Adipose tissue (tissue), 3 donors: ENCODE data around the gene MRPS9. TPM values are rescaled to one million over a fixed set of nuclear protein-coding genes. Genes with fewer than 3 reads are reported as not detected.

Experiments used
- H3K27ac ChIP-seq: one replicate; pipeline ENCODE4 v1.5.1; 2013; ENCODE audit warnings: low read depth, low read length
- WGBS, 3 donors: extraction: QIAGEN DNeasy Blood & Tissue Kit; methylation state at CpG; one replicate each; pipeline ENCODE4 v1.1.7; 2013; 5-methylcytosine and 5-hydroxymethylcytosine counted together
- polyA plus RNA-seq, 3 donors: library from polyadenylated mRNA; stranded (reverse); fragments of 200-250 nt; gene quantifications; one replicate each; pipeline ENCODE4 v1.2.3, GENCODE V29; 2013
- donor health status: healthy with polysubstance abuse.
- donor health status: Bipolar disorder and iron deficiency.
- donor health status: healthy.

MRPS9 gene
- 10 to 100 TPM; 13.9 to 19.0 (median 18.5) TPM for polyA plus RNA-seq

DNA sequence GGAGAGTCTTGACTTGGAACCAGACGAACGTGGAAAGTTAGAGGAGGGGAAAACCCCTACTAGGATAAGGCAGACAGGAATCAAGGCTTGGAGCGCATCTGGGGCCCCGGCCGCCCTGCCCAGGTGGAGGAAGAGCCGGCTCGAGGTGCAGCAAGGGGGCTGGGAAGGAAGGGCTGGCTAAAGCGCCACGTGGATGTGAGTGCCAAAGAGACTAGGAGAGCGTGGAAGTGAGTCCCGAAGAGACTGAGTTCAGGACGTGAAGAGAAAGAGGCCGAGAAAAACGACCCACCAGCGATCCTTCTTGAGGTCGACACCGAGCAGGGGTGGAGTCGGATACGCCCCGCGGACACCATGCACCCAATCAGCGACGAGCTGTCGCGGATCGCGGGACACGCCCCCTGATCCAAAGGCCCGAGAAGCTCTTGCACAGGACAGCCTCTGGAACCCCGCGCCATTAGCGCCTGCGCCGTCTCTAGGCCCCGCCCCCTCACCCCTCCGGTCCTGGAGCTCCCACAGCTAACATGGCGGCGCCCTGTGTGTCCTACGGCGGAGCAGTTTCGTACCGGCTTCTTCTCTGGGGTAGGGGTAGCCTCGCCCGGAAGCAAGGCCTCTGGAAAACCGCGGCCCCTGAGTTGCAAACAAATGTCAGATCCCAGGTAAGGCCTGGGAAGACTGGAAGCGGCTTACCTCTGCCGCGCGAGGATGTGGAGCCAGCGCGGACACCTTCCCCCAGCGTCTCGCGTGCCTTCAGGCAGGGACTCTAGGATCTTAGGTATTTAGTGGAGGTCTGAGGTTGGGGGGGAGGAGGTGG is at the start of gene MRPS9:
MRPS9 (plus strand) TSS at position 498 of the 811 bp plus-strand sequence; CDS start at position 522, 24 bp downstream.
- WGBS, 3 donors, result 0 to 1% (median 0%) methylated on average over 55 of the region's 55 CpGs
- H3K27ac ChIP-seq, result no peak within 1 kb of the TSS

DNA sequence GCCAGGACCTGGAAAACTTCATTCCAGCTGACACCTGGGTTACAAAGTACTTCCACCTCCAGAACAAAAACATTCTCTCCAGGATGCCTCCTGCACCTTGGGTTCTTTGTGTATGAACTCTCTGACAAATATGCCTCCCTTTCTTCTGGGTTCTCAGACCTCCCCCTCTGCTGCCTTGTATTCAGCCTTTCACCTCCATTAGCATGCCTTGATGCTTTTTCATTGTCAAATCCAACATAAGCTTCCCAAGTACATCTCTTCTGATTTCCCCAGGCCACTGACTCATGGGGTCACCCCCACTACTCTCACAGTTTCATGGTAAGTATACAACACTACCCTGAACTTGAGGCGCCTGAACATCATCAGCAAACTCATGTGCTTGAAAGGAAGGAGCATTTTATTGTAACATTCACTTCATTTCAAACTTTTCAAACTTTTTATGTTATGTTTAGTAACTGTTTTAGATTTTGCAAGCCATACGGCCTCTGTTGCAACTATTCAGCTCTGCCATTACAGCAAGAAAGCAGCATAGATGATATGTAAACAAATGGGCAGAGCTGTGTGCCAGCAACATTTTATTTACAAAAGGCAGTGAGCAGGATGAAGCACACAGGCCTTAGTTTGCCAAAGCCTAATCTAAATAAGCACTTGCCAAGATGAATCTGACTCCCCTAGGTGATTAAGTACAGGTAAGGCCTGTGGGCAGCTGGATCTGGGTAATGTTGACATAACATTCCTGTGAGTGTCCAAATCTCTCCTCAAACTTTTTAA is 32.5 kb upstream of the MRPS9 start:
- H3K27ac ChIP-seq, result no peak overlapping the region

DNA sequence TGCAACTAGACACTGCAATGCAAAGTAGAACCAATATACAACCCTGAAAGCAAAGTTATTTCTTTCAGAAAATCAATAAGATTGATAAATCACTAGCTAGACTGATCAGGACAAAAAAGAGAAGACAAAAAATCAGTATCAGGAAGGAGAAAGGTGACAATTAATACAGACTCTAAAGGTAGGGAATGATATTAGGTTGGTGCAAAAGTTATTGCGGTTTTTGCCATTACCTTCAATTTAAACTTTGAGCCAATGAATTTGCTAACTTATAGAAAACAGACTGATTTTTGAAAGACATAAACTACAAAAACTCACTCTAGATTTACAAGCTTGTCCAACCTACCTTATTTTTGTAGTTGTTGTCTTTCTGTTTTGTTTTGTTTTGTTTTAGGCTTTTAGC is 30.5 kb upstream of the MRPS9 start:
- no peak overlapping the region for H3K27ac ChIP-seq
- WGBS, 3 donors, result 90 to 96% (median 94%) methylated on average over 1 of the region's 1 CpG

More for the DNA sequence above, 32.5 kb upstream of the MRPS9 start:
- WGBS, 3 donors, result 50 to 51% (median 50%) methylated on average over 2 of the region's 2 CpGs

DNA sequence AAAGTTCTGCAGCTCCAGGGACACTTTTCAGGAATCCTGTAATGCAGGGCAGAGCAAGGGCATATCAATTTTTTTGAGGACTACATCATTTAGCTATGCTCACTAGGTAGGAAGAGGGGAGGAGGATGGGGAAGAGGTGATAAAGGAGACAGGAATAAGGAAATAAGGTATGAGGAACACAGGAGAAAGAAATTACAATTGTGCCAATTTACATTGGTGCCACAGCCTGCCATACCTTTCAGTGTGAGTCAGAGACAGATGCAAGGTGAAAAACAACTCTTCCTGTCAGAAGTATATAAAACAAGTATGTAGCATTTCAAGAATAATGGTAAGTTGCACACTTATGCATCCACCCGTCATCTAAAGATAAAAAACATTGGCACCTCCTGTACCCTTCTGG is 5.4 kb upstream of the MRPS9 start:
- WGBS, 3 donors, result 77 to 81% (median 78%) methylated on average over 1 of the region's 1 CpG

DNA sequence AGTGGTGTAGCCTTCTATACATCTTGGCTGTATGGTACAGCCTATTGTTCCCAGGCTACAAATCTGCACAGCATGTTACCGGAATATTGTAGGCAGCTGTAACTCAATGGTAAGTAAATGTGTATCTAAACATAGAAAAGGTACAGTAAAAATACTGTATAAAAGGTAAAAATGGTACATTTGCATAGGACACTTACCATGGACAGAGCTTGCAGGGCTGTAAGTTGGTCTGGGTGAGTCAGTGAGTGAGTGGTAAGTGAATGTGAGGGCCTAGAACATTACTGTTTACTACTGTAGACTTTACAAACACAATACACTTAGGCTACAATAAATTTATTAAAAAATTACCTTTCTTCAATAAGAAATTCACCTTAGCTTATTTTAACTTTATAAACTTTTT is 3.7 kb upstream of the MRPS9 start:
- 92 to 100% (median 93%) methylated on average over 1 of the region's 1 CpG for WGBS, 3 donors
- no peak overlapping the region for H3K27ac ChIP-seq

More for the DNA sequence above, 5.4 kb upstream of the MRPS9 start:
- no peak overlapping the region for H3K27ac ChIP-seq

DNA sequence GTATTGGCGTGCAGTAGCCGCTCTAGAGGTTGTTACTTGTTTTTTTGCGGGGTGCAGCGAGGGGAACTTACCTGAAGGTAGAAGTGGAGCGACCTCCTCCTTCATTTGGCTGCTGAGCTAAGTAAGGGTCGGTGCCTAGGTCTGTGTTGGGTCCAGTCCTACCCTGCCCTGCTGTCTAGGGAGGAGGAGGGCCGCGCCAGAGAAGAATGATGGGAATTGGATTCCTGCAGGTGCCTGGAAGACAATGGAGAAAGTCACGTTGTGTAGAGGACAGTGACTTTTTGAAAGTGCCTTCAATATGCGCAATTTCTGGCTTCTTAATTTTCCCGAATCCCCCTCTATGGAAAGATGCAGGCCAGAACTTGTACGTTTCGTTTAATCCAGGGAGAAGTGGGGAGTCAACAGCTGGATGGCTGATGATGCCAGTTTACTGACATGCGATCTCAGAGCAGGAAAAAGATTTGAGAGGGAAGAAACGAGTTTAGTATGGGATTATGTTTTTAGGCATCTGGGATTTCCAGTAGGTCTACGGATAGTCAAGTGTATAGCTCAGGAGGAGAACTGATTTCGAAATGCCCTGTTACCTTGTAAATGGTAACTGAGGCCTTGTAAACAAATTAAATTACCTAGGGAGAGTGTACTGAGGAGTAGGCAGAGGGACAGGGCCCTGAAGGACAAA is 653 bp downstream of the MRPS9 start:
- 3 to 9% (median 8%) methylated on average over 17 of the region's 17 CpGs for WGBS, 3 donors
- H3K27ac ChIP-seq, result no peak overlapping the region

DNA sequence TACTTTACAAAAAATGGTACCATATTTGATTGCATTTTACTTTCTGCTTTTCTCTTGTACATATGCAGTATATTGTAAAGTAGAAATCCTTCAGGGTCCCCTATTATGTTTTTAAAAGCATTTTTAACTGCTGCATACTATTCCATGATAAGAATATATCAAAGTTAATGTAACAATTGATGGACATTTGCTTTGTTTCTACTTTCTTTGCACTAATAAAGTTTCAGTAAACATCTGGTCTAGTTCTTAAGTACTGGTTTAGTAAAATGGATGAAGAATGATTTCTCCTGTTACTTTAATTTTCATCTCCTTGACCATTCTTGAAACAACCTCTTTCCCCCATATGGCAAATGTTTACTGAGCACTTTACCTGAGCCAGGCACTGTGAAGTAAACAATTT is 1.7 kb downstream of the MRPS9 start:
- H3K27ac ChIP-seq, result no peak overlapping the region

DNA sequence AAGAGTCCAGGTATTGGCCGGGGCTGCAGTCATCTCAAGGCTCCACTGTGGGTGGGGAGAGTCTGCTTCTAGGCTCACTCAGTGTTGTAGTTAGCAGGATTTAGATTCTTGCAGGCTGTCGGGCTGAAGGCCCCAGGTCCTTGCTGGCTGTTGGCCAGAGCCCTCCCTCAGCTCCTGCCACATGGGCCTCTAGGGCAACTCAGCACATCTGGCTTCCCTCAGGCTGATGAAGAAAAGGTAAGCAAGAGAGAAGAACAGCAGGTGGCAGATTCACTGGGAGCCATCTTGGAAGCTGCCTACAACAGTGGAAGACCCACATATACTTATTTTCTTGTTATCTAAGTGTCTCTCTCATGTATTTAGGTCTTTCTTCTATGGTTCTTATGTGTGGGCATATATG is 4.3 kb downstream of the MRPS9 start:
- H3K27ac ChIP-seq, result no peak overlapping the region
- WGBS, 3 donors, result 54 to 67% (median 65%) methylated on average over 2 of the region's 2 CpGs

DNA sequence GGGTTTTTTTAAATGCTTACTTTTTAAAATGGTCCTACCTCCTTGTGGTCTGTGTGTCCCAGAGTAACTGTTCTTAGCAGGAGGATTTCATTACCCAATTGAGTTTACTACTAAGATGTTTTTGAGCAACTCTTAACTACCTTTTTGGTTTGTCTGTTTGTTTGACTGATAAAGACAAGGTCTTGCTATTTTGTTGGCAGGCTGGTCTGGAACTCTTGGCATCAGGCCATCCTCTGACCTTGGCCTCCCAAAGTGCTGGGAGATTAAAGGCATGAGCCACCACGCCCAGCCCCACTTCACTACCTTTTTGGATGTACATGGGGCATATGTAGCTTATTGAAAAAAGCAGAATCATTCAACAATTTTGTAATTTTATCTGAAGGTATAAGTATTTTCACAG is 14.9 kb downstream of the MRPS9 start:
- H3K27ac ChIP-seq, result no peak overlapping the region
- 46 to 84% (median 81%) methylated on average over 1 of the region's 1 CpG for WGBS, 3 donors

DNA sequence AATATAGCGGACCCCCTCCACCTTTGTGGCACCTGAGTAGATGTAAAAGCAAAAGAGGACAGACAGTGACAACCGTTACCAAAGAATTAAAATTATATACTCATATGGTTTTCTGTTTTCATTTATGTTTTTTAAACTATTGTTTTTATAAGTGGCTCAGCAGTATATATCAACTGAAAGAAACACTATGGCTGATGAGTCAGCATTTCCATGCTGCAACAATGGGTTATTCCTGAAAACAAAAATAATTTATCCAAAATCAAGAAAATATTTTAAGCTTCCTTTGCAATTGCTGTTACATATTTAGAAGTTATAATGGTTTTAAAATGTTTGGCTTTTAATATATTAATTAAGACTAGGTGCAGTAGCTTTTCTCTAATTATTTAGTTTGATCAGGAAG is 17.7 kb downstream of the MRPS9 start:
- WGBS, 3 donors, result 75 to 100% (median 79%) methylated on average over 2 of the region's 2 CpGs
- H3K27ac ChIP-seq, result no peak overlapping the region

DNA sequence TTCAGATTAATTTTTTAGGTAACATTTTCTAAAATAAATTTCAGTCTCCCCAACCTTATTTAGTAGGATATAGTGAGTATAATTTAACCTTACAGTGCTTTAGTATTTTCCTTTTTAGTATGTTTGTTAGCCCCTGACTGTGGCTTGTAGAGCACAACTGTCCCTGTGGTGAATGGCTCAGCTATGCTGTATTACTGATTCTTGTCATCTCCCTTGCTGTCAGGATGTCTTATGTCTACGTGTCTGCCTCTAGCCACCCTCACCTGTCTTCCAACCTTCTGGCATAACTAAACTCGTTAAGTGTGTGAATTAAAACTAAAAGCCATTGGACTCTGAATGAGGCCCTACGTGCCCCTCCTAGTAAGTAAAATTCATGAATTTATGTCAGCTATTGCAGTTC is 18.4 kb downstream of the MRPS9 start:
- H3K27ac ChIP-seq, result no peak overlapping the region
- WGBS, 3 donors, result 79 to 98% (median 80%) methylated on average over 3 of the region's 3 CpGs

DNA sequence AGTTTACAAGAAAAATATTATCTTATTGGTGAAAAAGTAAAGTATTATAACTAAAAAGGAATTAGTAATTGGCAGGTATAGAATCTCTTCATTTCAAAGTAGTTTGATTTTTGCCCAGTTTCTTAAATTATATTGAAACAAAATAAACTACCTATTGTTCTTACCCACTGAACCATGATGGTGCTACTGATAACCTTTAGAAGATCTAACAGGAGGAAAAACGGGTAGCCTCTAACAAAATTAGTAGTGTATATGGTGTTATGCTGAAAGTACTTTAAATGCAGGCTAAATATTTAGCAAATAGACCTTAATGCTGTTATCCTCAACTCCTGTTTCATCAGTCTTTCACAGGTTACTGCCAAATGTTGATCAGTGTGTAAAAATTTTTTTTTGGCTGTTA is 19.1 kb downstream of the MRPS9 start:
- no peak overlapping the region for H3K27ac ChIP-seq
- WGBS, 3 donors, result 72 to 86% (median 79%) methylated on average over 1 of the region's 1 CpG

DNA sequence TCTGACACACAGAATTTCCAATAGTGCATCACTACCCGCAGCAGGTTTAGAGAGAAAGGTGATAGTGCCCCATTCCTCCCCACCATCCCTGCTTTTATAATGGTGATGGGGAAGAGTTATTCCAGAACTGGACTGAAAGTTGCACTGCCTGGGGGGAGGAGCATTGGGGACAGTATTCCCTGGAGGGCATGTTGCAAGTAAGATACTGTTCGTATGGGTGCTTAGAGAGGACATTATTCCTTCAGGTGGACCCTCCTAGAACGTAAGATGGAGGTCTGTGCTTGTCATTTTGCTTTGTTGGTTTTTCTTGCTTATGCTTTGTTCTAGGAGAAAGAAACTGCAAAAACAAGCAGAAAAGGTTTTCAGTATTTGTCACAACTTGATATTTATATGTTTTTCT is 23.7 kb downstream of the MRPS9 start:
- WGBS, 3 donors, result 92 to 95% (median 93%) methylated on average over 3 of the region's 3 CpGs
- no peak overlapping the region for H3K27ac ChIP-seq

DNA sequence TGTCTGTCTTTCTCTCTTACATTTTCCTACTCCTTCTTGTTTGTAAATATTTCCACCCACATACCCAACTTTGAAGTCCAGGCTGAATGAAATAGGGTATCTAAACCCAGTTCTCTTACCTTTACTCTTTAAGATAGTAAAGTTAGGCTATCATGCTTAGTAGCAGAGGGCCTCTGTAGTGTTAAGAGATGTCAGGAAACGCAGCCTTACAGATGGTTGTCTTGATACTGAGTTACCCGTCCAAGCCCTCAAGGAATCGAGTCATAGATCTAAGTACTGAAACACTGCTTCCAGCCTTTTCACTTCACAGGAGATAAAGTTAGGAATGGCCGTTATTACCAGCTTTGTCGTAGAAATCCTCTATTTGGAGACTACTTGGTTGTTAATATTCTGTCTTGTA is 24.3 kb downstream of the MRPS9 start:
- WGBS, 3 donors, result 94 to 96% (median 95%) methylated on average over 5 of the region's 5 CpGs

DNA sequence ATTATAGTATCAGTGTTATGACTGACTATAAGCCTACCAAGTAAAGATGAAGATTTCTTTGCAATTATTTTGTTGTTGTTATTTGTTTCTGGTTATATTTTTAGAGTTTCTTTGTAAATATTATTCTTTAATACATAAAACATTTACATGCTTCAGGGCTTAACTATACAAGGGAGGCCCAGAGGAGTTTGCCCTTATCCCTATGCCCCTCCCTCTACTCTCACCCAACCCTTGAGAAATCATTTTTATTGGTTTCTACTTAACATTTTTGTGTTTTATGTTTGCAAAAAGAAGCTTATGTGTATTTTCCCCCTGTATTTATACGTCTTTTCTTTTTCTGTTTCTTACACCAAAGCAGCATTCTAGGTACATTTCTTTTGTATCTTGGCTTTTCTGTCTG is 30.5 kb downstream of the MRPS9 start:
- WGBS, 3 donors, result 82 to 97% (median 93%) methylated on average over 1 of the region's 1 CpG
- no peak overlapping the region for H3K27ac ChIP-seq

More for the DNA sequence above, 24.3 kb downstream of the MRPS9 start:
- H3K27ac ChIP-seq, result no peak overlapping the region

DNA sequence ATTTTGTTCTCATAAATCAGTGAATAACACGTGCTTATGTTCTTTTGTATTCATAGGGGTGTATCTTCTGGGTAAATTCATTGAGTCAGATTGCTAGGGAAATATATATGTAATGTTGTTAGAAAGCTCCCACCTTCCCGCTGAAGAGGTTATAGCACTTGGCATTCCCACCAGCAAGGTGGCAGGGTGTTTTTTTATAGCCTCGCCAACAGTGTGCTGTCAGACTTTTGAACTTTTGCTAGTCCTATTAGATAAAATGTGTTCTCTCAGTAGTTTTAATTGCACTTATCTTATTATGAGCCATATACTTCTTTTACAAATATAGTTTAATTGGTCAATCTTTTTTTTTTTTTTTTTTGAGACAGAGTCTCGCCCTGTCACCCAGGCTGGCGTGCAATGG is 31.0 kb downstream of the MRPS9 start:
- WGBS, 3 donors, result 92 to 96% (median 93%) methylated on average over 5 of the region's 5 CpGs
- no peak overlapping the region for H3K27ac ChIP-seq

DNA sequence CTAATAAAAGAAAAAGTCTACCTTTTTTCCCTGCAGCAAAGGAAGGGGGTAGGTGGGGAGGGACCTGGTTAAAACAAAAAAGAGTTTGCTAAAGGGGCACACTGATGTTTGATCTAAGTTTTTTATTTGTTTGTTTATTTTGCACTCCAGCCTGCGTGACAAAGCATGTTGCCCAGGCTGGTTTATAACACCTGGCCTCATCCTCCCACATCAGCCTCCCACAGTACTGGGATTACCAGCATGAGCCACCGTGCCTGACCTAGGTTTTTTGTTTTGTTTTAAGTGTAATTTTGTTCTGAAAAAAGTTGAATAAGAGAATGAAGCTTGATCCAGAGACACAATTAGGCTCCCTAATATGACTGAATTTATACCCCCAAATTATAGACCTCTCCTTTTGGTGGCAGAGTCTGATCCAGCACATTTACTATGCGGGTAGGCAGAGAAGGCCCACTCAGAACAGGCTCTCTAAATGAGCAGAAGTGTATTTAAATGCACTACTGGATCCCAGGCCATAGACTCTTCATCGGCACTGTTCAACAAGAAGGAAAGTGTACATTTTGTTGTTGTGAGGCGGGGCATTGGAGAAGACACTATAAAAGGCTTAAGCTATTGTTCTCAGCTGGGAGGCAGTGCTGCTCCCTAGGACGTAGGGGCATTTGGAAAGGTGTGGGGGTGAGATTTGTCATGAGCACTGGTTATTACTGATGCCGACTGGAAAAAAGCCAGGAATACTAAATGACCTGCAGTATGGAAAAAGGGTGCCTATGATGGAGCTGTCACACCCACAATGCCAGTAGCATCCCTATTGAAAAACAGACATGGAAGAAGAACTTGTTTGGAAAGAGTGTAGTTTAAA is 32.4 kb downstream of the MRPS9 start:
- 91 to 94% (median 93%) methylated on average over 7 of the region's 7 CpGs for WGBS, 3 donors
- no peak overlapping the region for H3K27ac ChIP-seq

DNA sequence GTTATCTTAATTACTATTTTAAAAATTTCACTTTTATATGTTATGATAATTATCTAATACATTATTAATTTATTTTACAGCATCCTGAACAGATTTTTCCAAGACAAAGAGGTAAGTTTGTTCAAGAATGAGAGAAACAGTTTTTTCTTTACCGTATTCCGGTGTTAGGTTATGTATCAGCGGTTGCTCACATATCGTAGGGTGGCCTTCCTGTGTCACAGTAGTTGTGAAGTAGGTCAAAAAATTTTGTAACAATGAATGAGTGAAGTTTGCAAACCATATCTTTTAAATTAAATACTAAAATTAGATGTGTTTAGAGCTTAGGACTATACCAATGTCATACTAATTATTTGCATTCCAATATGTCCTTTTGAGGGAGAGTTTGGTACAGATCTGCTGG is 33.5 kb downstream of the MRPS9 start:
- no peak overlapping the region for H3K27ac ChIP-seq
- WGBS, 3 donors, result 97 to 98% (median 97%) methylated on average over 4 of the region's 4 CpGs
